Right renal pelvis (tissue), 4 donors: ENCODE data around the gene PRR9. TPM values are rescaled to one million over a fixed set of nuclear protein-coding genes. Genes with fewer than 3 reads are reported as not detected.
A peak's percentile ranks its signal among the peaks of the same experiment; 100 is the strongest.
"Not testable (repeated sequence)": the region's sequence is repeated elsewhere in the genome, so short reads cannot be mapped to it uniquely, and the experiment has no call there.

ENCODE experiments used
- DNase-seq, 4 donors: peaks; one replicate each; pipeline ENCODE4 v3.0.0-alpha.2; 2013; ENCODE audit warnings: low read depth in 4 of 4, low spot score in 3 of 4, missing footprints in 1 of 4
- polyA plus RNA-seq, 4 donors: library from polyadenylated mRNA; unstranded; fragments of 120-200 nt; gene quantifications; one replicate each; pipeline ENCODE4 v1.2.1, GENCODE V29; 2013; ENCODE audit not compliant: insufficient read length in 4 of 4

The PRR9 gene
- polyA plus RNA-seq, 4 donors: not detected

DNA sequence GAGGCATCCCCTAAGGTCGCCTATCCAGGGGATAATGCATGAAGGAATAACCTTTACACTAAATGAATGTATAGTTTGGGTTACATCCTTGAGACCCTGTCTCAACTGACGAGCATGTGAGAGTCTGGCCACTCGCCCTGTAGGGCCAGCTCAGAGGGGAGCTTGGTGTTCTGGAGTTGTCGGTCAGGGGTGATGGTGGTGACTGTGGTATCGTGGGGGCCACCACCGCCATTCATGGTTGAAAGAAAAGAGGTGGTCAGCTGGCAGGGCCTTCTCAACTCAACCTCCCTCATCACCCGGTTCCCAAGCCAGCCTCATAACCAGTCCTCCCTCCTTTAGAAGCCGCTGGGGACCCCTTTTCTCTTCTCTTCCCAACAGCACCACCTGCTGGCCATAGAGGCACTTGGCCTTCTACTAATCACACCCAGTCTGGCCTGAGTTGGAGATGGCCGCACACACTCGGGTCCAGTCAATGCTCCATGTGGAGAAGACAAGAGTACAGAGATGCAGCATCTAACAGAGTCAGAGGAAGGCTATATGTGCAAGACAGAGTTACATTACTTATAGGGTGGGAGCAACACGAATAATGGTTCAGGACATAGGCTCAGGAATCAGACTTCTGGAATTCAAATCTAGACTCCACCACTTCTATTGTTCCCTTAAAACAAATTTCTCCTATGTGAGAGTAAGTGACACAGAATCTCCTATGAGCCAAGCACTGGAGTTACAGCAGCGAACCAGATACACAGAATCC, 11.9 kb downstream of the PRR9 start:
- not testable (repeated sequence) for DNase-seq

DNA sequence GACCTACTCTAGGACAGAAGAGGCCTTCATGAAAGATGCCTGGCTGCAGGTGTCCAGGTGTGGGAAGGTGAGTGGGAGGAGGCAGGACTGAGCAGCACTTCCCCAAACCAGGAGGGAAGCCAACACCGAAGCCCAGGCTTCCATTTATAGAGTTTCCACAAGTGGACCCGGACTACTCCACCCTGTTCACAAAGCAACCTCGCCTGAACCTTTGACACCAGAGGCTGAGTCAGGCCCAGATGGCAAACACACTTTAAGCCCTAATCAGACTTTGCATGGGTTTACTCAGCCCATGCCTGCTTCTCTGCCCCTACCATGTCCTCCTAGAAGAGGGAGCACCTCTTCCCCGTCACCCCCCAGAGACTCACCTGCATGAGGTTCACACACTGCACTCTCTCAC, 14.0 kb downstream of the PRR9 start:
- no peak for DNase-seq

DNA sequence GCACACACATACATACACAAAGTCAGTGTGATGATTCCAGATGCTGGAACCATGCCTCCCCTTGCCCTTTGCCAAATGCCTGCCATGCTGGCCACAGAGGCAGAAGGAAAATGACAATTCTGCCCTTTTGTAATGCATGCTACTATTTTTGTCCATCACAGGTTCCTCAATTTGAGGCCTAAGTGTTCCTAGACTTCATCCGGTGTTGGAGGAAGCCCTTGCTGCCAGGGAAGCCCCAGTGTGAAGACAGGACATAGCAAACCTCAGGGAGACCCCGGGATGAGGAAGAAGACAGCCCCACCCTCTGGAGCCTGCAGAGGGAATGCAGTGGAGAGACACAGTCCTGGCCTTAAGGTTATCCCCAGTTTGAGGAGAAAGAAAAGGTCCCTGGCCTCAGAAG, 14.4 kb downstream of the PRR9 start:
- DNase-seq: no peak

DNA sequence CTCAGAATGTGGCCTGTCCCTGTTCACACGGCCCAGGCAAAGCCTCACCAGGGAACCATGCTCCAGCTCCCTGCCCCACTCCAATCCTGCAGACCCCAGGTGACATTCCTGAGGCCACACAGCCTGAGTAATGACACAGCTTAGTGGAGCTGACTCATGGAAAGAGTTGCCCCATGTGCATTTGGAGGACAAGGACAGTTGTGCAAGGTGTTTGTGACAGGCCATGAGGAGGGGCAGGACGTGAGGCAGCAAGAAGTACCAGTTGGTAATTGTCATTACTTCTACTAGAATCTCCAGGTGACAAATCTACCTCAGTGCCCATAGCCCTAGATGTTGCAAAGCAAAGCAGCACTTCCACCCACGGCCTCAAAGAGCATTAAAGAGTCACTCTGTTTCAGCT, 15.2 kb downstream of the PRR9 start:
- DNase-seq: no peak

DNA sequence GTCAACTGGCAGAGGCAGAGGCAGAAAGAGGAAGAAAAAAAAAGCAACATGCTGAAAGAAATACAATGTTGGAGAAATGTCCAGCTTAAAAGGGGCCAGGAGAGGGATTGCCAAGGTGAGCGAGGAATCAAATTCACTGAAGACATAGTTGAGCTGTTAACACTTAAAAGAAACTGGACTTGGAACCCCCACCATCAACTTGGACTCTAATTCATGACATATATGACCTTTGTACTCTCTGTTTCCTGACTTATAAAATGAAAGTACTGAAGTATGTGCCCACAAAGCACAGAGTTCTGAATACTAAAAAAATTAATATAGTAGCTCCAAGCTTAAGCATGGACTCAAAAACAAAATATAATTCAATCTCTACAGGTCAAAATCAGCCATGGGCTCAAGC, 16.1 kb downstream of the PRR9 start:
- DNase-seq: no peak

DNA sequence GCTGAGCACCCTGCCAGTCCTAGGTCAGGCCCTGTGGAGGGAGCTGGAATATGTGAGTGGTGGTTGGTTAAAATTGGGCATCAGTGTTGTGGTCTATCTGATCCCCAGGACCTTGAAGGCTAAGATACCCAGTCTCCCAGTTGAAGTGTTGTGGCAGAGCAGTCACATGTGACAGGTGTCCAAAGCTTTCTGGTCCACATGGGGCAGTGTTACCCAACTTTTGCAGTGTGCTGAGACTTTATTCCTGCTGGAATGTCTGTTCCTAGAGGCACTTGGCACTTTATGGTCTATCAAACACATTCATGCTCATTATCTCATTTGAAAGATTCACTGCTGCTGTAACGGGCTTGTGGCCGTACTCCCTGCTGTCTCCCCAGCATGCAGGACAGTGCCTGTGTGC, 21.1 kb downstream of the PRR9 start:
- DNase-seq: no peak

DNA sequence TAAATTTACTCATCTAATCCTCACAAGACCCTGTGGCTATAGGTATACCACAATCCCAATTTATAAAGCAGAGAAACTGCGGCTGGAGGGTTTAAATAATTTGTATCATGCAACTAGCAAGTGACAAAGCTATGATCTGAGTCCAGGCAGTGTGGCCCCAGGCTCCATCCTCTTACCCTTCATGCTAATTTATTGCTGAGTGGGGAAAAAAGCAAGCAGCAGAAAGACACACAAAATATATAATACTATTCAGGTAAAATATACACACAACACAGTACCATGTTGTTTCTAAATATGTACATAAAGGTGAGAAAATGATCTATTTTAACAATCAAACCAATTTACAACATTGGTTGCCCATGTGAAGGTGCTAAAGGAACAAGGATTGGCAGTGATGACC, 24.8 kb downstream of the PRR9 start:
- no peak for DNase-seq

DNA sequence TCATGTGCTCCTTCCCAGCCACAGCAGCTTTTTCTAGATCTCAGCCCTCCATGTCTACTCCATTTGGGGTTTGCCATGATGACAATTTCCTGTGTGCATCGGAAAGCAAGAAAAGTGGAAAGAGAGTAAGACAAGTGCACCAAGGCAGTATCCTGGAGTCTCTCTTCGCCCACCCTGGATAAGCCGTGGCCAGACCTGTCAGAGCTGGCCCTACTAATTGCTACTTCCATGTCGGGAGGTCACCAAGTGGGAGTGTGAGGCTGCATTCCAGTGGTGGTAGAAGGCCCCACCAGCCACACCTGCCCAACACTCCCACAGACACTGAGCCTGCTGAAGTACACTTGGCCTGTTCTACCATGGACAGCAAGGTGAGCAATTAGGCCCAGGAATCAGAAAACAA, 28.1 kb downstream of the PRR9 start:
- no peak for DNase-seq

DNA sequence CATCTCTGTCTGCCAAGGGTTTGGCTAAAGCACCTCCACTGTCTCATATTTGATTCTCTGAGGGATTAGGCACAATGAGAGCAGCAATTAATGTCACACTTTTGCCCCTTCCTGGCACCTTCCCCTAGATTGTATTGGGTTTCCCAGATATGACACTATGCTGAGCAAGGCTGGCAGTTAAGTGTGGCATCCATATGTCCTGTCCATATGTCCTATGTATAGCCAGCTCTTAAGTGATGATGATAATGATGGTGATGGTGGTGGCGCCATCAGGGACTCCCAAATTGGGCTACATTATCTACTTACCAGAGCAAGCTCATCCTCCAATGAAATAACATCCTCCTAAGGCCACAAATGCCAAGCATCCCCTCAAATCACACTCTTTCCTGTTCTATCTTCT, 28.6 kb downstream of the PRR9 start:
- DNase-seq: no peak

DNA sequence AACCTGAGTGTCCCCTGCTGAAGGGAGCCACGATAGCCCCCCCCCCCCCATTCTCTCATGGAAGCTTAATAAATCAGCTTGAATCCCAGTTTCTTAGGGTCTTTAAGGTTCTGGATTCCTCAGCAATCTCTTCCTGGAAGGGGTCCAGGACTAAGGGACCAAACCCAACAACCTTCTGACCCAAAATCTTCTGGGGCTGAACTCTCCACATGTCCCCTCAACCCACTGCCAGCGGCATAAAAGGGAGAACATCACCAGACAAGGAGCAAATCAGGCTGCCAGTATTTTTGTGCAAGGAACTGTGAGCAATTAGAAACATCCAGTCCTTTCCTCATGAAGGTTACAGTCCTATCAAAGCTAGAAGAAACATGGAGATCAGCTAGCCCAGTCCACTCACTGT, 29.4 kb downstream of the PRR9 start:
- no peak for DNase-seq

DNA sequence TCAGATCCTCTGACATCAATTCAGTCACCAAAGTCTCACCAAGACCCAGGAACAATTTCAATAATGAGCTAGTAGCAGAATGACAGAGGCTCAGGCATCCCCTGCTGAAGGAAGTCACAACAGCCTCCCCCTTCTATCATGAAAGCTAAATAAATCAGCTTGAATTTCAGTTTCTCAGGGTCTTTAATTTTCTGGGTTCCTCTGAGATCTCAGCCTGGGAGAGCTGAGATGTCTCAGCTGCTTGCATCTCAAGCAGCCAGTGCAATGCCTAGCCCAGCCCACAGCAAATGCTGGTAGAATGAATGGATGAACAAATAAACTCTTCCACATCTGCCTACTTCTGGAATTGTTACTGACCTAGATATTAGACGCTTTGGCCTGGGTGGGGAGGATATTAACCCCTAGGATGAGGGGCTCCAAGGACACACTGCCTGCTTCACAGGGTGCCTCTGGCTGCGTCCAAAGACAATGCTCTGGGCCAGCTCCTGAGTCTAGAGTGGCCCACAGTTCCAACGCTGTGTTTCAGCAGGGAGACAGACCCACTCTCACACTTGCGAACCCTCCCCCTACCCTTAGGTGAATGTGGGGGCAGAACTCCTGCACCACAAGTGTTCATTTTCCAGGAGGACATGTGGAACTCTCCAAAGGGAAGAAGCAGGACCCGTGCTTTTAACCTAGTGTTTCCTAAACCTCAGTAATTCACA, 30.9 kb downstream of the PRR9 start:
- peak in 1 of 4 donors; percentile 35 for DNase-seq

DNA sequence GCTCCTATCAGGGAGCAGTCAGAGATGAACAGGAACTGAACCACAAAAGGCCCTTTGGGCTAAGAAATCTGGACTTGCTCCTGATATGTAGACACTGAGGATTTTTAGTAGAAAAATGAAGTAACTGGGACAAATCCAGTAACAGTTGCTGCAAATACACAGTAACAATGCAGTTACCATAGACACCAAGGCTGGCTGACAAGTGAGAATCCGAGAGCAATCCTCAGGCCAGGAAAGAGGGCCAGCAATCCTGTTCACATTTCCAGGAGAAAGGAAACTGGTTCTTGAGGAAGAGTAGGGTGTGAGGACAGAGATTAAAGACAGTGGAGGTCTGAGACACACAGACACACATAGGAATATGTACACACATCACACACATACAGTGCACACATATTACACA, 32.8 kb downstream of the PRR9 start:
- DNase-seq: no peak

DNA sequence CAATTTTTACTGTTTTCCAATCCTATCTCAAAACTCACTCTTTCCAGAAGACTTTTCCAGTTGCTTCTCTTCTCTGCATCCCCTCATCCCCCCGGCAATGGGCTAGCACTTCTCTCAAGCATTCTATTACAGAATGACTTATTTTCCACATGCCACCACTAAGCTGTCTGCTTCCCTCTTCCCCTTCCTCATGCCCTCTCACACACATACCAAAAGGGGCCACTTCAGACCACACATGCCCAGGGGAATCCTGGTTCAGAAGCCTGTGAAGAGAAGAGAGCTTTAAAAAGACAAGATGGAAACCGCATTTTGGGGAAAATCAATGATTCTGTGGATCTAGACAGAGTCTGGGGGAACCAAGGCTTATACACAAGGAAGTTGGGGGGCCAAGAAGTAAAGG, 33.7 kb downstream of the PRR9 start:
- DNase-seq: no peak

DNA sequence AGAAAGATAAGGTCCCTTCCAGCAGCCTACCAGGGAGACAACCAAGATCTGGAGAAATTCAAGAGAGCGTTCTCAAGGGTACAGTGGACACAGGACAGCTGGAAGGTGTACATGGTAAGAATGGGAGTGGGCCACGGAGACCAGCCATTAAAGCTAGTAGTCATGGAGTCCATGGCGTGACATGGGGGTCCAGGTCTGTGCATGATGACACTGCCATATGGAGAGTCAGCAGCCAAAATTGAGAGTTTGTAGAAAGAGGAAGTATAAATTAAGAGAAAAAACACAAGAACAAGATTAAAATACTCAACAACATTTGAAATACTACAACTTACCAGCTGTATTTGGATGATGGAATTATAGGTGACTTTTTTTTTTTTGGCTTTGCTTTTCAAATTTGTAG, 34.2 kb downstream of the PRR9 start:
- DNase-seq: no peak

DNA sequence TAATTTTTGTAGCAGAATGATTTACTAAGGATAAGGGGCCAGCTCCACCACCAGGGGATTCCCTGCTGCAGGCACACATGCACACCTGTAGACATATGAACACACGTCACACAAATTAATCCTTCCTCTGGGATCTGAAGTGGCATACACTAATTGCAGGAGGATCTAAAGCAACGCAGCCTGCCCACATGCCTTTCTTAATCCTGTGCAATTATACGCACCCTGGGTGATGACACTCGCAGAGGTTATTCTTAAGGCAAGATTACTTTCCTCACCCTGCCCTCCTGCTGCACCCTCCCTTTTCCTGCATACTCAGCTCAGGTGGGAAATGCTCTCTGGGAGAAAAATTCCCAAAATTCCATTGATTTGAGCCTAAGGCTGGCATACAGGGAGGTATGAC, 34.6 kb downstream of the PRR9 start:
- DNase-seq: no peak

DNA sequence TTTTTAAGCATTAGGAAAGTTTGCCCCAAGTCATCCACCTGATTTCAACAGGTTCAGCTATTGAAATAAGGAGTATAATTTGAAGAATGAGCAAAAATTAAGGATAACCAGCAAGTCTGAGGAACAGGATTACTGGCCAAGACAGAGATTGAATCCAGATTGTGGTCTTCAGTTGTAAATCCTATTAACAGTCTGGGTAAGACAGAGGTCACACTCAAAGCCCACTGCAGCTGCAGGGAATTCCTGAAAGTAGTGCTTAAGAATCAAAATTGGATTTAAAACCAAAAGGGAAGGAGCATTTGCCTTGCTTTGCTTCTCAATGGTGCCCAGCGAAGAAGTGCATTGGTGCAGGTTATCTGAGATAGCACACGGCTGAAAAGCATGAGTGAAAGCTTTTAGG, 35.7 kb downstream of the PRR9 start:
- DNase-seq: no peak

DNA sequence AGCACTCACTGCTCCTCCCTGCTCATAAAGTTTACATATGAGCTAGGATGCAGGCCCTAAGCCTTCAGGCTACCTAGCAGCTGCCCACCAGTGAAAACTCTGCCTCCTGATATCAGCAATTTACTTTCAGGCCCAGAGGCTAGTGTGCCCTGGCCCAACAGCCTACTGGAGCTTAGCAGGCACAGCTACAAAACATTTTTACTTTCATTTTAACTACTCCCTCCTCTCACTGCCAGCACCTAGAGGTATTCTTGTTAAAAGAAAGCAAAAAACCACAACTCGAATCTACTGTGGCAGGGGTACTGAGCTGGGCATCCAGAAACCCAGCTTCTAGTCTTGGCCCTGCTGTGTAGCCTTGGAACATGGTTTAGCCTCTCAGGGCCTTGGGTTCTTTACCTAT, 36.3 kb downstream of the PRR9 start:
- no peak for DNase-seq

DNA sequence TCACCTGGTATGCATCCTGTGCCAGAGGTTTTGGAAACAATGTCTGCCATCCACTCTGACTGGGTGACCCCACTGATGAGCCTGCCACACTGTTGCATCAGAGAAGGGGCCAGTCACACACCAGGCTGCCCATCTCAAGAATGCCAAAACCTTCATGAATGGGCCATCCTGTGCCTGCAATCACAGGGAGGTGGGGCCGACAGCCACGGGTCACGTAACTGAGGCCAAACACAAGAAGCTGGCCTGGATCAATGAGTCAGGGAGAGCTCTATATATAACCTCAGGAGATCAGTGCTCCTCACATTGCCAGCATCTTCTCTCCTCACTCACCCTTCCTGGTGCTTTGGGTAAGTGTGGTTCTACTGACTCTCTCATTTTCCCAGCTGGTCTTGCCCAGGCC, 42.0 kb downstream of the PRR9 start, which contains the start of gene LORICRIN:
Gene LORICRIN, plus strand, starts transcription at position 301 of the 400 bp plus-strand sequence. CDS start 1,263 bp downstream, outside the sequence.
- DNase-seq: no peak

DNA sequence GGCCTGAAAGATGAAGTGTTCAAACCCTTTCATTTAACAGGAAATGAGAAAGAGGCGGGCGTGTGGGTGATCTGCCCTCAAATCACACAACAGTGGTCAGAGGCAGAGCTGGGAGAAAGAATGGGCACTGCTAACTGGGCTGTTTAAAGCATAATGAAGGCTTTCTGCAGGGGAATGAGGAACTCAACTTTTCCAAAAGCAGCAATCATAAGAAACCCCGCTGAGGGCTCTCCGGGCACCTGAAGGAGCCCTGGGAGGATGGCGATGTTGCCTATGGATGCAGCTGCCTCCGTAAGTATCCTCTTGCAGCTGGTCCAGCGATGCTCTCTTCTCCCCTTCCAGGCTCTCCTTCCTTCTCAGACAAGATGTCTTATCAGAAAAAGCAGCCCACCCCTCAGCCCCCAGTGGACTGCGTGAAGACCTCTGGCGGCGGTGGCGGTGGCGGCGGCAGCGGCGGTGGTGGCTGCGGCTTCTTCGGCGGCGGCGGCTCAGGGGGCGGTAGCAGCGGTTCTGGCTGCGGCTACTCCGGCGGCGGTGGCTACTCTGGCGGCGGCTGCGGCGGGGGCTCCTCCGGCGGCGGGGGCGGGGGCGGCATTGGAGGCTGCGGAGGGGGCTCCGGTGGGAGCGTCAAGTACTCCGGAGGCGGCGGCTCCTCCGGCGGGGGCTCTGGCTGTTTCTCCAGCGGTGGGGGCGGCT, 43.3 kb downstream of the PRR9 start:
- no peak for DNase-seq

DNA sequence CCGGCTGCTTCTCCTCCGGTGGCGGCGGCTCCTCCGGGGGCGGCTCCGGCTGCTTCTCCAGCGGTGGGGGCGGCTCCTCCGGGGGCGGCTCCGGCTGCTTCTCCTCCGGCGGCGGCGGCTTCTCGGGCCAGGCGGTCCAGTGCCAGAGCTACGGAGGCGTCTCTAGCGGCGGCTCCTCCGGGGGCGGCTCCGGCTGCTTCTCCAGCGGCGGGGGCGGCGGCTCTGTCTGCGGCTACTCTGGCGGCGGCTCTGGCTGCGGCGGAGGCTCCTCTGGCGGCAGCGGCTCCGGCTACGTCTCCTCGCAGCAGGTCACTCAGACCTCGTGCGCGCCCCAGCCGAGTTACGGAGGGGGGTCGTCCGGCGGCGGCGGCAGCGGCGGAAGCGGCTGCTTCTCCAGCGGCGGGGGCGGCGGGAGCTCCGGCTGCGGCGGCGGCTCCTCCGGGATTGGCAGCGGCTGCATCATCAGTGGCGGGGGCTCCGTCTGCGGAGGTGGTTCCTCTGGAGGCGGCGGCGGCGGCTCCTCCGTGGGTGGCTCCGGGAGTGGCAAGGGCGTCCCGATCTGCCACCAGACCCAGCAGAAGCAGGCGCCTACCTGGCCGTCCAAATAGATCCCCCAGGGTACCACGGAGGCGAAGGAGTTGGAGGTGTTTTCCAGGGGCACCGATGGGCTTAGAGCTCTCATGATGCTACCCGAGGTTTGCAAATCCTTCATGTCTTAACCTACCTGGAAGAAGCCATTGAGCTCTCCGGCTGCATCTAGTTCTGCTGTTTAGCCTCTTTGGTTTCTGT, 44.1 kb downstream of the PRR9 start:
- no peak for DNase-seq

DNA sequence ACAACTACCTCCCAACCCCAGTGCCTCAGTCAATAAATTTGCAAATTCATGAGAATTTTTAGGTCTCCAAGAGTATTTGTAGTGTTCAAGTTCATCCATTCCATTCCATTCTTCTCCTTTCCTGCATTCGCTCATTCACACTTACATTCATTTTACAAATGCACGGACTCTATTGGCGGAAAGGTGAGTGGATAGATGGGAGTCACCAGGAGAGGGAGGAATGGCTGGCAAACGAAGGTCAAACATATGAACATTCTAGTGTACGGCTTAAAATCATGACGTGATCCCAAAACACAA, 44.6 kb downstream of the PRR9 start:
- DNase-seq: no peak
